Germinal center (tissue), 1 donor: ENCODE results near the gene LOXL4.
"Not testable (repeated sequence)": the region's sequence is repeated elsewhere in the genome, so short reads cannot be mapped to it uniquely, and the experiment has no call there.

Source experiments
- DNase-seq: peaks from one replicate; pipeline ENCODE4 v3.0.0; 2012; ENCODE audit warnings: mixed read lengths, low spot score

Gene LOXL4

GRCh38 chr10:98244141-98244540 lies 23.9 kb downstream of the LOXL4 start:
- DNase-seq, result no peak

- no peak for DNase-seq
Observed at GRCh38 chr10:98242823-98243222, 25.2 kb downstream of the LOXL4 start.

- no peak for DNase-seq
Observed at GRCh38 chr10:98240524-98240923, 27.5 kb downstream of the LOXL4 start.

GRCh38 chr10:98238391-98238790 lies 29.6 kb downstream of the LOXL4 start:
- DNase-seq, result no peak

- DNase-seq, result no peak
Observed at GRCh38 chr10:98236862-98237261, 31.1 kb downstream of the LOXL4 start.

GRCh38 chr10:98235846-98236245 lies 32.1 kb downstream of the LOXL4 start:
- DNase-seq, result no peak

GRCh38 chr10:98231417-98231816 lies 36.6 kb downstream of the LOXL4 start:
- no peak for DNase-seq

GRCh38 chr10:98228266-98228665 lies 39.7 kb downstream of the LOXL4 start:
- not testable (repeated sequence) for DNase-seq

GRCh38 chr10:98227713-98228112 lies 40.3 kb downstream of the LOXL4 start:
- not testable (repeated sequence) for DNase-seq

- DNase-seq, result no peak
Observed at GRCh38 chr10:98226508-98227144, 41.4 kb downstream of the LOXL4 start.

- no peak for DNase-seq
Observed at GRCh38 chr10:98224996-98225395, 43.0 kb downstream of the LOXL4 start.

GRCh38 chr10:98224509-98224908 lies 43.5 kb downstream of the LOXL4 start:
- no peak for DNase-seq

GRCh38 chr10:98223874-98224273 lies 44.1 kb downstream of the LOXL4 start:
- no peak for DNase-seq

GRCh38 chr10:98217801-98218200 lies 50.2 kb downstream of the LOXL4 start:
- DNase-seq, result no peak

- DNase-seq, result no peak
Observed at GRCh38 chr10:98215373-98215772, 52.6 kb downstream of the LOXL4 start.

GRCh38 chr10:98213740-98214139 lies 54.3 kb downstream of the LOXL4 start:
- DNase-seq, result no peak

GRCh38 chr10:98212196-98212595 lies 55.8 kb downstream of the LOXL4 start:
- DNase-seq, result no peak

GRCh38 chr10:98209441-98209840 lies 58.6 kb downstream of the LOXL4 start:
- no peak for DNase-seq

- DNase-seq, result no peak
Observed at GRCh38 chr10:98208925-98209324, 59.1 kb downstream of the LOXL4 start.

GRCh38 chr10:98205351-98205750 lies 62.6 kb downstream of the LOXL4 start:
- DNase-seq, result no peak

- no peak for DNase-seq
Observed at GRCh38 chr10:98202378-98202777, 65.6 kb downstream of the LOXL4 start.

GRCh38 chr10:98201760-98202159 lies 66.2 kb downstream of the LOXL4 start:
- no peak for DNase-seq
